Activated CD4-positive, CD25-positive, alpha-beta regulatory T cell (primary cell): ENCODE measurements around the gene SOX2.

Experiments used
- DNase-seq, 4 experiments: peaks; one replicate each; lab custom pipeline; 2025; lab: John Stamatoyannopoulos, UW

SOX2 gene

DNA sequence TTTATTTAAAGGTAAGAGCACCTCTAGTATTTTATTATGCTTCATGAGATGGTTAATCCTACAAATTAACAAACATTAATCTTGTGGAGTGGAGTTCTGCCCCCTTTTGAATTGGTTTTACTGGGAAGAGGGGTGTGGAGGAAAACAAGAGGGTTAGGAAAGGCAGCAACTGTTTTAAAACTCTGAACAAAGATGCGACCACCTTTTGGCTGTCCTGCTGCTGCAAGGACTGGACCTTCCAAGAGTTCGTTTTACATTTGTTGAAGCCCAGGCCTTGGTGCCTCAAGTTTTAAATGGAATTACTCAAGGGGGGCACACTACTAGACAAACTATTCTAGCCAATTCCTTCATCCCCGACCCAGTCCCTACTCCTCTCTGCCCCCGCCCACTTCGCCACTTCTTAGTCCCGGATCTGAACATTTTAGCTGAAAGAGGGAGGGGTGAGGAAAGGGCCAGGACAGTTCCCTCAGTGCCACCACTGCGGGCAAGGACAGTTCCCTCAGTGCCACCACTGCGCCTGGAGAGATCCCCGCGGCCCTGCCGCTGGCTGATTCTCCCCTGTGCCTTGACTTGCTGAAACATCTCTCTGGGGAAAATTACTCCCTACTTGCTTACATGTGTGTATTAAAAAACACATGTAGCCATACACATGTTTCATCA lies 11.2 kb downstream of the SOX2 start:
- DNase-seq: no peak

- DNase-seq: no peak
Measured at GRCh38 chr3:181723625-181724191, 12.0 kb downstream of the SOX2 start.

DNA sequence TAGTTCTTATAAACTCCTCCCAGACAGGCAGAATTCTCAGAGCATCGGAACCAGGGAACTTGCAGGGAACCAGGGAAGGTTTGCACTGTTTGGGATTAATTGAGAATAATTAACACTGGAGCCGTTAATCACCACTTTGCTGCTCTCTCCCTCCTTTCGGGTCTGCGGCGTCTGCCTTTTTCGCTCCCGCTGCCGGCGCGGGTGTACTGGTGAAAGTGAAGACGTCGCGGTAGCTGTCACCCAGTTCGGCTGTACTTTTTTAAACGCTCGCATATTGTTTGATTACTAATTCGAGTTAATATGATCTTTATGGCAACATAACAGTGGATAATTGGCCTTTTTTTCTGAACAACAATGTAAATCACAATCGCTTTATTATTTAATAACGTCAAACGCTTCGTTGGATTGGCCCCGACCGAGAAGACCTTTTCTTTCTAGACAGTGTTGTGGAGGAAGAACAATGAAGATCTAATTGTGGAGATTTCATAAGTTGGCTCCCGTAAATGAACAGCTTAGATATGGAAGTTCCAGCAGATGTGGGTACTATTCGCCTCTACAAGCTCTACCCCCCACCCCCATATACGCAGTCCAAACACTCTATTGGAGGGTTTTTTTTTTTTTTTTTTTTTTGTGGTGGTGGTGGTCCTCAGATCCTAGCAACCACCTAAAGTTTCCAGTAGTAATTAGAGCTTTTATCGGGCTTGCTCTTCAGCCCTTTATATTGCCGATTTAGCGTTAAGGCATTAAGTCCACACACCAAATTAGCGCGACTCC lies 12.7 kb downstream of the SOX2 start:
- DNase-seq: no peak

- DNase-seq: no peak
Measured at GRCh38 chr3:181725131-181725731, 13.5 kb downstream of the SOX2 start.

GRCh38 chr3:181725830-181726229 lies 14.1 kb downstream of the SOX2 start:
- no peak for DNase-seq

DNA sequence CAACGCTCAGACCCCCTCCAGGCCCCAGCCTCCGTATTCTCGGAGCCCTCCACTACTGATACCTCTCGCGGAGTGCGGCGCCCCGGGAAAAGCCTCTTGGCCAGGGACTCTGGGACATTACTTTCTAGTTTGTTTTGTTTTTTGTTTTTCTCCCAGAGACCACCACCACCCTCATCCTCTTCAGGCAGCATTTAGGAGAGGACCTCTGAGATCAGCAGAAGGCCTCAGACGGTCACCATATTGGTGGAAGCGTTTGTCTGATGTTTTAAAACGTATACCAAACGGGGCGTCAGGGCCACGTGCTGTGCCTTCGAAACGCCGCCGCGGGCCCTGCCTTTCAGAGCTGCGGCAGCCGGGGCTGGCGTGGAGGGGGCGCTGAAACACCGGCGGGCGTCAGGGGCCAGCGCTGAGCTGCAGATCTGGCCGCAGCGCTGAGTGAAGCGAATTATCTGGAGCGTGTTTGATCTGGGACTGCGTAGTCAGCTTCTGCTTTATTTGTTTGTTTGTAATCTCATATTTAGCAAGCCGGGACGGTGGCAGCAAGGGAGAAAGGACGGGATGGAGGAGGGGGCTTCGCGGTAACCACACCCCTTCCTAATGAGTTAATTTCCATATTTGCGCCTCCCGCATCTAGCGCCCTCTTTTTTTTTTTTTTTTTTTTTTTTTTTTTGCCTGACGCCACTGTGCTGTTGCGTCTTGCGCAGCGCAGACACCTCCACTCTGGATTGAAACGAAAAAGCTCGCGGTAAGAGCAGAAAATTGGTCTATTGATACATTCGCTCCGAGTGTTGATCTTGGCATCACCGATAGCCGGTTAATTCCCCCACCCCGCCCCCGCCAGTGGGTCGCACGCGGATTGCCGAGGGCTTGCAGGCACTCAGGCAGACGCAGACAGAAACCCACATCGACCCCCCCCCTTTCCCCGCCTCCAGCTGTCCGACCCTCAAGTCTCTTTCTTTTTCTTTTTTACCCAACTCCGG lies 14.9 kb downstream of the SOX2 start:
- no peak for DNase-seq

GRCh38 chr3:181727341-181728032 lies 15.8 kb downstream of the SOX2 start:
- no peak for DNase-seq

GRCh38 chr3:181728470-181729340 lies 17.0 kb downstream of the SOX2 start:
- no peak for DNase-seq

DNA sequence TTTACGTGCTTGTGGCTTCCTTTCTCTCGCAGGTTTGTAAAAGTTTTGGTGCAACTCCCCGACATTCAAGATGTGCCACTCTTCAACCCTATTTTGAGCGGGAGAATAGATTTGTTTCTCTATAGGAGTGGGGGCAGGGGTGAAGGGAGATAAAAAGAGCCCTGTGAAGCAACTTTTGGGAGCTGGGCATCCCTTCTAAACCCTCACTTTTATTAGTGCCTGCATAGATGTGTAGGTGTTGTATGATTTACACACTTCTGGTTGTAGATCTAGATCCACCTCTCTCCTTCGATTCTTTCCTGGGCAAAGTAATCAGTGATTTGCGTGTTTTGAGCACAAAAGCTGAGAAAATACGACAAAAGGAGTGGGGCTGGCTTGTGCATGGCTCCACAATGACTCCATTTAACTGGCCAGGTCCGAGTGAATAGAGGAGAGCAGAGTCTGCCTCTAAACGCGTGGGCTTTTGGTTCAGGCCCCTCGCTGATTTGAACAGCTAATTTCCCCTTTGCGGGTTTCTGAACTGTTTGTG lies 17.7 kb downstream of the SOX2 start:
- no peak for DNase-seq

DNA sequence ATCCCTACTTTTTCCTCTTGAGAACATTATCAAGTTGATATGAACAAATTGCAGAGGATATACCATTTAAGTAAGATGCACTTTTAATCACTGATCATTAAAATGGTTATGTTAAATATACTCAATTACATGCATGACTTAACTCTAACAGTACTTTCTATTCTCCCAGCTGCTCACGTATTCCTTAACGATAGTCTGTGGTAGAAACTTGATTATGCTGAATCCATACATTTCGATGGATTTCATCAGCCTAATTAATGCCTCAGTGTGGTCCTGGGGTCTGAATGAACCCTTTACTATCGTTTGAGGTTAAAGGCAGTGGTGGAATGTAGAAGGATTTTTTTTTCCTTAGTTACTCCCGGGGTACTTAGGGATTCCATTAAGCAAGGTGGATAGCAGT lies 18.6 kb downstream of the SOX2 start:
- DNase-seq: no peak

DNA sequence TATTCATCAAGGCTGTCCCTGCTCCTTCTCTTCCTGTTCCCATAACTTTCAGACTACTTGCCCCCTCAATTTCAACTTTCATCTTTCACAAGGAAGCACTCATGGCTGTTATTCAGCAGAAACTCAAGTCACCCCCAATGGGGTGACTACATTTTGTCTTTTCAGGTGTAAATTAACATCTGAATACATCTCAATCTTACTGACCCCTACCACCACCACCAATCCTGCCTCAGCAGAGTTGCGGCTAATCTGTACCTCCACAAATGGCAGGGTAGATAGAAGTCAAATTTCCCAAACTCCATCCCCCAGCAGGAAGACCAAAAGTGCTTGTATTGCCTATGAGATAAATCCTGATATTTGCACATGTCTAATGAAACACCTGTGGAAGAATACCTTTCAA lies 19.2 kb downstream of the SOX2 start:
- DNase-seq: no peak

DNA sequence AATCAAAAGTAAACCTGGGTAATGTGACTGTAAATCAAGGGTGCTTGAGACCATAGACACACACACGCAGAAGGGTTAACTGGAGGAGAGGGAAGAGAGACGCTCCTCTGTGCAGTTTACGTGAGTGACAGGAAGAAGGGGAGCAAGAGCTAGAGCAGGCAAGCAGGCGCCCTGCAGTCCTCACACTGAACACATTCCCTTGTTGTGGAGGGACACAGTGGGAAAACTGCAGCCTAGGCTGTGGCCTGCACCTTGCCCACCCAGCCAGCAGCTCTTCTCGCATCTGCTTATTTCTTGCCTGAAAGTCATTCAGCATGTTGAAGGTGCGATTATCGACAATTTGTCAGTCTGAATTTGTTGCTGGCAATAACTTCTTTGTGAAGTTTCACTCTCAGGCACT lies 24.2 kb downstream of the SOX2 start:
- no peak for DNase-seq

DNA sequence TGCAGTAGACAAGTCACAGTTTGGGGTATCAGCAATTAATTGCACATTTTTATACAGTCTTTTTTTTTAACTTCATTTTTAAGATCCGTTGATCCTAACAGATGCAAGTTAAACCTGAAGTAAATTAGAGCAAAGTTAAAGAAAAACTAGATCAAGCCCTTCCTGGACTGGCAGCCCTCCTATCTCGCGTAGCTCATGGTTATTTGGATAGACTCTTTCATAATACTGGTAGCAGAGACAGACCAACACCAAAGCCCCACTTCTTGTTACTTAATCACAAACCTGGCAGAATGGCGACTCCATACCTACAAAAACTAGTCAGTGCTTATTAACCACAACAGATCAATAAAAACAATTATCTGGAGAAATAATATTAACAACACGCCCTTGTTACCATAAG lies 26.8 kb downstream of the SOX2 start:
- DNase-seq: no peak

- DNase-seq: no peak
Measured at GRCh38 chr3:181739628-181740027, 27.9 kb downstream of the SOX2 start.

- no peak for DNase-seq
Measured at GRCh38 chr3:181741417-181741816, 29.7 kb downstream of the SOX2 start.

GRCh38 chr3:181752202-181752671 lies 40.5 kb downstream of the SOX2 start:
- no peak for DNase-seq

- no peak for DNase-seq
Measured at GRCh38 chr3:181753391-181753790, 41.7 kb downstream of the SOX2 start.

DNA sequence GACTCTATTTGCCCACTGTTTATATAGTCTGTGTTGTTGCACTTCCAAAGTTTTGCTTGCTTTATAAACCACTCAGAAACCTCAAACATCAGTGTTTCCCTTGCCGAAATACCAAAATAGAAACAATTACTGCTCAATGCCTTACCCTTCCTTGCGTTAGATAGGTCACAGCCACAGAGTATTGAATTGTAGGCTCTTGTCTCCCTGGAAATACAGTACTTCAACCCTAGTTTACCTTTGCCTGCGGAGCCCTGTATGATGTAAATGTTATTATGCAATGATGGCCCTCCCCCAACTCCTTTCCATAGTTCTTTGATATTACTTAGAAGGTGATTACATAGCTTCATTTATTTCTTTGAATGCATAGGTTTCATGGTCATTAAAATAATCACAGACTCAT lies 44.2 kb downstream of the SOX2 start:
- DNase-seq: no peak

GRCh38 chr3:181756645-181757297 lies 45.0 kb downstream of the SOX2 start:
- no peak for DNase-seq
